Stimulated activated naive CD8-positive, alpha-beta T cell treated with anti-CD3 and anti-CD28 coated beads, Interleukin-15, Interleukin-2, amounts not matched to agents 100 U/mL and 50 U/mL, for 24 hours (primary cell): ENCODE results near the gene INHBA.

Experiments used
- ATAC-seq: fragments of 150-1000 bp; cut with Tn5 transposase; one replicate; pipeline ENCODE4 v1.10.0; 2021
- DNase-seq: peaks from one replicate; pipeline ENCODE4 v3.0.0; 2021

INHBA gene

GRCh38 chr7:41702635-41703371 lies at the start of gene INHBA:
TSS of gene INHBA (minus strand) at chr7:41703090. CDS start at chr7:41700374, 2,716 bp downstream.
- DNase-seq (no peak), ATAC-seq (no peak)

GRCh38 chr7:41752615-41753014 lies 49.7 kb upstream of the INHBA start:
- DNase-seq (no peak), ATAC-seq (no peak)

DNA sequence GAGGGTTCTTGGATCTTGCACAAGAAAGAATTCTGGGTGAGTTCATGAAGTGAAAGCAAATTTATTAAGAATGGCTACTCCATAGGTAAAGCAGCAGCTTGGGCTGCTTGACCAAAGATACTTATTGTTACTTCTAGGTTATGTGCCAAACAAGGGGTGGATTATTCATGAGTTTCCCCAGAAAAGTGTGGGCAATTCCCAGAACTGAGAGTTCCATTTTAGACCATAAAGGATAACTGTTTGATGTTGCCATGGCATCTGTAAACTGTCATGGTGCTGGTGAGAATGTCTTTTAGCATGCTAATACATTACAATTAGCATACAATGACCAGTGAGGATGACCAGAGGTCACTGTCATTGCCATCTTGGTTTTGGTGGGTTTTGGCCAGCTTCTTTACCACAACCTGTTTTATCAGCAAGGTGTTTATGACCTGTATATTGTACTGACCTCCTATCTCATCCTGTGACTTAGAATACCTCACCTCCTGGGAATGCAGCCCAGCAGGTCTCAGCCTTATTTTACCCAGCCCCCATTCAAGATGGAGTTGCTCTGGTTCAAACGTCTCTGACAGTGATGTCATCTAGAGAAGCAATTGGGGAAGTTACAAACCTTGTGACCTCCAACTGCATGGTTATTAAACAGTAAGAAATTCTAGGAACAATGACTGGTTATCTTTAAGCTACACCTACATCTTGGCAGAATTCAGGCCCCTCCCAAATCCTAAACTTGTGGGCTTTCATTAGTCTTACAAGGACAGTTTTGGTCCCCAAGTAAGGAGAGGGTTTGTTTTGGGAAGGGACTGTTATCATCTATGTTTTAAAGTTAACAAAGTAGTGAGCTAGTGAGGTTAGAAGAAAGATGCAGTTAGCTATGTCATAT lies 48.0 kb upstream of the INHBA start:
- DNase-seq (no peak), ATAC-seq (no peak)

GRCh38 chr7:41747961-41748360 lies 45.1 kb upstream of the INHBA start:
- DNase-seq (no peak), ATAC-seq (no peak)

DNA sequence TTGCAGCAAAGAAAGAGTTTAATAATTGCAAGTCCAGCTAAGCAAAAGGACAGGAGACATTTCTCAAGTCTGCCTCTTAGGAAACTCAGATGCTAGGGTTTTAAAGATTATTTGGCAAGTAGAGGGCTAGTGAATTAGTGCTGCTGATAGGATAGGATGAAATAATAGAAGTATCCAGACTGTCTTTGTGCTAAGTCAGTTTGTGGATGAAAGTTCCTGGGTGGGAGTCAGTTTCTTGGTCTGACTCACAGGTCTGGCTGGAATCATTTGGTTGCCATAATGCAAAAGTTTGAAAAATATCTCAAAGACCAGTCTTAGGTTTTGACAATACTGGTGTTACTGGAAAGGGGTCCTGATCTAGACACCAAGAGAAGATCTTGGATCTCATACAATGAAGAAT lies 42.6 kb upstream of the INHBA start:
- DNase-seq, result no peak
- ATAC-seq, result no peak

GRCh38 chr7:41744161-41744560 lies 41.3 kb upstream of the INHBA start:
- DNase-seq (no peak), ATAC-seq (no peak)

DNA sequence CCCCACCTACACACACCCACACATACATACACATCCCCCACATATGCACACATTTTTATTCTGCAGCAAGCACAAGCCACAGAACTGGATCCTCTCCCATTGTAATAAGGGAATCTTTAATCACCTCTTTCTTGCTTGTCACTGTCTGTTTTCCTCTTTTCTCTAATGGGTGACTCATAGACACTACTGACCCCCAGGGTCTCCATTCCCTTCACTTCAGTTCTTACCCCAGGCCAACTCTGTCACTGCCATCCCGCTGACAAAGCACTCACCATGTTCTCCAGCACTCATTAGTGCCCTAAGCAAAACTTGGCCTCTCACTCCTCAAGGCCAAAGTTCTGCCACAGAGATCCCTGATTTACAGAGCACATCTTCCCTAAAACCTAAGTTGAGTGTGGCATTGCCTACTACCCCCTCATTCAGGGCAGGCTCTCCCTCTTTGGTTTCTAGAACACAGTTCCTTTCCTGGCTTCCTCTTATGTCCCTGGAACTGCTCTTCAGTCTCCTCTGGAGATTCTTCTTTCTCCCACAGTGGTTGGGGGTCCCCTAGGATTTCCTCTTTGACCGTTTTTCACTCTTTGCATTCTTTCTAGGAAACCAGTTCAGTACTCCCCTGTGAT lies 39.6 kb upstream of the INHBA start:
- no peak for DNase-seq
- ATAC-seq, result no peak

DNA sequence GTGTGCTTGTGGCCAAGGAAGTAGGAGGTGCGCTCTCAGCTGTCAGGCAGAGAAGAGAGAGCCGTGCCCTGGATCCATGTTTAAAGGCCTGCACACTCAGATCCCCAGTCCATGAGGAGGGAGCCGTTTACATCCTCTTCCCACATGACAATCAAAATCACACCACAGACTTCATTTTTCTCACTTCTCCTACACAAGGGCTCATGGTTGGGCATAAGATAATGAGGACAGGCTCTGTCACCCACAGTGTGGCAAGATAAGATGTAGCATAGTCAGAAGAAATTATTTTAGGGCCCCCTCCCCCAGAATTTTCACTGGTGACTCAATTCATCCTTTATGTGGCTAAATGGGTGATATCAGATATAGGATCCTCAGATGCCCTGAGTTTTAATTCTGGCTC lies 35.9 kb upstream of the INHBA start:
- DNase-seq (no peak), ATAC-seq (peak; percentile 6)

DNA sequence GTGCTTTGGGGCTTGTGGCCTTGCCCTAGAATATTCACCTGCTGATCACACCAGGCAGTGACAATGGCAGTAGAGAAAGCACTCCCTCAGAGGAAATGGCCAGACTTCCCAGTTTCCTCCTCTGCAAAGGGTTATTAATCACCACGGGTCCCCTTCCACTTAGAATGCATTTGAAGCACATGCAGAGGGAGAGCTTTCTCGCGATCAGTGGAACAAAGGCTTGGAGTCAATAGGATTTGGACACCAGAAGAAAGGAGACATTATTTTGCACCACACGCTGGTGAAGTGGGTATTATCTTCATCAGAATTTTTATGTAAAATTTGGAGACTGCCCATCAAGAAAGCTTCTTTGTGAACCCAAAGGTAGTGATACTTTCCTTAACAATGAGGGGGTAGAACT lies 35.4 kb upstream of the INHBA start:
- DNase-seq (no peak), ATAC-seq (no peak)

DNA sequence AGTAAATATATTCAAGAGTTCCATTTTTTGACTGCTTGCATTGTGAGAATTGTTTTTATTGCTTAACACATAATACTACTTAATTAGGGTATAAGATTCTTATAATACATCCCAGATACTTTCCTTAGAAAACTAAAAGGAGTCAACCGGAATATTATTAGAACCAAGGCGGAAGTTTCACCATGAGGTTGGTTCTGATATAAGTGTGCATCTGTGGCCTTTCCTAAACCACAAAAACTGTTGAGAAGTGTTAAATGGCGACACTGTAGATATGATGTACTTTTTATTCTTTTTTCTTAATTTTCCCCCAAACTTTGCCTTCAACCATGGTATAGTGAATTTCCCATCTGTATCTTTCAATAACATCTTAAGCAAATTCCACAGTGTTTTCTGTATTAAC lies 32.3 kb upstream of the INHBA start:
- DNase-seq, result no peak
- no peak for ATAC-seq

GRCh38 chr7:41732843-41733306 lies 30.0 kb upstream of the INHBA start:
- peak; percentile 65 for ATAC-seq
- no peak for DNase-seq

- ATAC-seq (no peak), DNase-seq (no peak)
Measured at GRCh38 chr7:41732436-41732785, 29.5 kb upstream of the INHBA start.

- ATAC-seq (no peak), DNase-seq (no peak)
Measured at GRCh38 chr7:41731493-41732435, 28.9 kb upstream of the INHBA start.

DNA sequence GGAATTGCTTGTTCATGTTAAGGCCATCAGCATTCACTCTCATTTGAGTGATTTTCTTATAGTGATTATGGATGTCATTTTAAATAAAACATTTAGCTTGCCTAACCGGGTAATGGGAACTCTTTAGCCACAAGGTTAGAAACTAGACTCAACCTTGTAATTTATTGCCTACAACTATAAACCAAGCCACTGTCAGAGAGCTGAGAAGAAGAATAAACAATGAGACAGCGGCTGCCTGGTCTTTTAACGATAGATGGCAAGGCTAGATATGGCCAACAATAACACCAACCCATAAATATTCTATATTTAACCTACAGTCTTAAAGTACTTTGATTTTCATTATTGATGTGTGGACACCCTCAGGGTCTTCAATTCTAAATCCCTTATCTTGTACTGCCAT lies 27.8 kb upstream of the INHBA start:
- DNase-seq, result no peak
- no peak for ATAC-seq

- ATAC-seq (no peak), DNase-seq (no peak)
Measured at GRCh38 chr7:41730161-41730560, 27.3 kb upstream of the INHBA start.

GRCh38 chr7:41729059-41729458 lies 26.2 kb upstream of the INHBA start:
- ATAC-seq (no peak), DNase-seq (no peak)

DNA sequence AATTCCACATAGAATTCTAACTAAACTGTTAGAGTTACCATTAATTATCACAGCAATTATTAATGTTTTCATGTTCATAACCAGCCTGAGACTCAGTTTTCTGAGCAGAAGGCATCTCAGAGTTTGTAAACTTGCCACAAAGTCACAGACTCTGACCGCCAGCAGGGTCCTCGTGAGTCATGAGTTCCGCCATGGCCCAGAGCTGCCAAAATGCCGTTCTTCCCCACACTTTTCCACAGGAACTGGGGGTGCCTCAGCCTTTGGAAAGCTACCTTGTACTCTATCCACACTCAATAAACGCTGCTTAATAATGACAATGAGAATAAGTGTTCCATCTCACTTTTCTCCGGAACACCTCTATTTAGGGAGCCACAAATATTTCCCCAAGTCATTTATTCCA lies 22.1 kb upstream of the INHBA start:
- DNase-seq (no peak), ATAC-seq (no peak)

DNA sequence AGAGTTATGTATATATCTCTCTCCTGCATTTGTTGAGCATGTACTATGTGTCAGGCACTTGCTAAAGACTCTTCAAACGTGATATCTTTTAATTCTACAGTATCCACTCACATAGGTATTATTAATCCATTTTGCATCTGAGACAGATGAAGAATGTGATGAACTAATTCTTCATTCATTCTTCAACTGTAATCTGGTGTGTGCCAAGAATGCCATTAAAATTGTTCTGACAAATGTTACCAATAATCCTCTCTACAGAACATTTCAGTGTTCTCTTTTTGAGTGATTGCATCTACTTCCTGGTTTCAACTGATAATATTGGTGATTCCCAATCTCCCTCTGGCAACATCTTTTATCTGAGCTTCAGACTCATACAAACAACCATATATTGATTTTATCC lies 18.0 kb upstream of the INHBA start:
- ATAC-seq (no peak), DNase-seq (no peak)

DNA sequence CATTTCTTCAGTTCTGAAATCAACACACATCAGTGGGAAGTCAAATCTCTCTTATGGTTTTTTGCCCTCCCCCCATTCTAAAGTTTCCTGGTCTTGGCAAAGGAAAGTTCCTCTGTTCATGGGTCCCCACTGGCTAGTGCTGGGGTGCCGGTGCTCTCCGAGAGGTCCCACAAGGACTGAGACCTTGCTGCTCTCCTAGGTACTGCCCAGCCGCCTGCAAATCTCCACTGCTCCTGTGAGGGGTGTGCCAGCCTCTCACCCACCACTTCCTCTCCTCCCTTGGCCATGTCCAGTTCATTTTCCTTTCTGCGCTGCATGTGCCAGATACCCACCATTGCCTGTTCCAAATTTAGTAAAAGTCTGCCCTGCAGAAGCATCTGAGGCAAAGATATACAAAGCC lies 17.2 kb upstream of the INHBA start:
- ATAC-seq (no peak), DNase-seq (no peak)

DNA sequence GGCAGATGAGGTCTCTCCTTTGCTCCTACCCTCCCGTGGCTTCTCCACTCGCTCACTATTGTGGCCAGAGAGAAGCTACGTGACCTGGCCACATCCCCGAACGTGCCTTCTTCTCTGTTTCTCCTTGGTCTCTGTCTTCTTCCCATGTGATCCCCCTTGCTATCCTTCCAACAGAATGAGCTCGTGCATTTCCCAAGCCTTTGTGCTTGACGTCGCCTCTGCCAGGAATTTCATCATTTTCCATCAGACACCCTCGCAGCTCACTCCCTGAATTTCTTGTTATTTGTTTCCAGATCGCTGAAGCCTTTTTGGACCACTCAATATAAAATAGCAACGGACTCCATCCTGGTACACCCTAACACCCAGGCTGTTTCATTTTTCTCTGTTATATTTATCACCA lies 13.8 kb upstream of the INHBA start:
- DNase-seq, result no peak
- ATAC-seq, result no peak

DNA sequence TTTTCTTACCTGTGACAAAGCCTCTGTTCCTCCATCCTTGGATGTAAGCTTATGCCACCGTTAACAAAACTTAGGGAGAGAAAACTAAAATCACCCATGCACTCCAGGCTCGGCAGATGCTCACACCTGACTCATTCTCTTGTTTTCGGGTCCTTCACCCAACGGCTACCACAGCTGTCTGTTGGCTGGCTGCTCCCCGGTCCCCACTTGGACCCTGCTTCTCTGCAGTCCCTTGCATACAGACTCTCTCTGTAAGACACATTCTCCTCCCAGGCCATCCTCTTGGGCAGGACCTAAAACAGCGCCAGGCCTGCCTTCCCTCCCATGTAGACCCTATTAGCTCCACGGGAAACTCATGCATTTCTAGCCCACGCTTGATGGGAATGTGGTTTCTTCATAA lies 12.1 kb upstream of the INHBA start:
- no peak for DNase-seq

More for the DNA sequence above, 12.1 kb upstream of the INHBA start:
- no peak for ATAC-seq
